Measurements from ENCODE around the gene SLC13A5.
"Not testable (repeated sequence)": the region's sequence is repeated elsewhere in the genome, so short reads cannot be mapped to it uniquely, and the experiment has no call there.

GRCh38 chr17:6746665-6747064 is 33.5 kb upstream of the SLC13A5 start:
- TF ChIP-seq ZBTB11 (CRISPR knock-in tag; IDR thresholded peaks at IDR 0.05); CBFB (CRISPR knock-in tag; IDR thresholded peaks at IDR 0.05); POLR2AphosphoS5 (IDR thresholded peaks at IDR 0.05; ENCODE audit: control insufficient read depth, insufficient read depth, low read depth, low read length); EZH2 (IDR thresholded peaks at IDR 0.05; ENCODE audit: borderline replicate concordance, low read depth, low read length); MIER1 (IDR thresholded peaks at IDR 0.05; ENCODE audit: low read depth); NR2C2 (CRISPR knock-in tag; IDR thresholded peaks at IDR 0.05); NR2C2 (tag; IDR thresholded peaks at IDR 0.05); POLR2A (conservative IDR thresholded peaks at IDR 0.05); ETV5 (CRISPR knock-in tag; IDR thresholded peaks at IDR 0.05; ENCODE audit: low read depth); SIX5 (IDR thresholded peaks at IDR 0.05; ENCODE audit: borderline replicate concordance in 1 of 2, insufficient read depth in 1 of 2, low read depth in 1 of 2, low read length in 2 of 2): not testable (repeated sequence)
